22Rv1 (cell line): Measurements from ENCODE around the gene SLC39A11.

ENCODE experiments used
- CTCF ChIP-seq: fragments of 450-650 bp; IDR thresholded peaks from 2 replicates; pipeline ENCODE4 v1.5.1; 2017; ENCODE audit warnings: mild to moderate bottlenecking
- ZFX ChIP-seq: fragments of 450-650 bp; IDR thresholded peaks from 2 replicates; pipeline ENCODE4 v1.6.1; 2017; ENCODE audit warnings: antibody characterized with exemption, borderline replicate concordance

- no peak for TF ChIP-seq CTCF
- no peak for TF ChIP-seq ZFX
These were observed 231.7 kb downstream of the SLC39A11 start for GRCh38 chr17:72860778-72861177.
